SK-N-SH (cell line): ENCODE results near the gene SAXO1. TPM values are rescaled to one million over a fixed set of nuclear protein-coding genes. Genes with fewer than 3 reads are reported as not detected.

Source experiments
- CTCF ChIA-PET: fragments of 300-600, 350-600 bp; formaldehyde crosslinking; extraction: SDS; loops from one replicate; lab custom pipeline; 2021; lab: Yijun Ruan, JAX
- POLR2A ChIA-PET: fragments of 350-600 bp; sonication (Branson Sonifier 250); formaldehyde crosslinking; extraction: SDS; loops from one replicate; lab custom pipeline; 2020; ENCODE audit warnings: antibody characterized with exemption, inconsistent platforms; lab: Yijun Ruan, JAX
- DNase-seq: peaks from one replicate; pipeline ENCODE4 v3.0.0; 2012
- H2AFZ ChIP-seq: fragments of 200-600 bp; sonication (generic); 2 replicates; pipeline ENCODE4 v1.8.1; 2016; ENCODE audit warnings: antibody characterized with exemption, mild to moderate bottlenecking, low read depth
- H3F3A ChIP-seq: fragments of 200-600 bp; sonication (generic); replicated peaks from 2 replicates; pipeline ENCODE3; 2016; ENCODE audit warnings: antibody characterized with exemption, mild to moderate bottlenecking; ENCODE audit not compliant: insufficient read depth
- H3K27ac ChIP-seq, 2 experiments: fragments of 200-500 bp in 1 of 2; fragments of 200-600 bp in 1 of 2; sonication (Bioruptor generic) in 1 of 2; sonication (generic), shearing (Covaris generic) in 1 of 2; 2 replicates each; pipeline versions ENCODE4 v1.5.1 to v1.6.1; 2014 to 2016; ENCODE audit warnings: low read depth in 2 of 2, inconsistent platforms in 1 of 2, low read length in 1 of 2, mild to moderate bottlenecking in 1 of 2, mixed read lengths in 1 of 2
- H3K27me3 ChIP-seq: fragments of 200-600 bp; sonication (generic), shearing (Covaris generic); 2 replicates; pipeline ENCODE4 v1.6.1; 2016; ENCODE audit warnings: mixed run types; ENCODE audit not compliant: insufficient read depth
- H3K36me3 ChIP-seq, 2 experiments: fragments of 200-500 bp in 1 of 2; fragments of 200-600 bp in 1 of 2; sonication (Bioruptor generic) in 1 of 2; sonication (generic) in 1 of 2; replicated peaks in 1 of 2; 2 replicates each; pipeline versions ENCODE3 to v1.5.1; 2014 to 2016; ENCODE audit warnings: low read length in 1 of 2, mild to moderate bottlenecking in 1 of 2; ENCODE audit not compliant: insufficient read depth in 2 of 2, control insufficient read depth in 1 of 2
- H3K4me1 ChIP-seq, 2 experiments: fragments of 200-500 bp in 1 of 2; fragments of 200-600 bp in 1 of 2; sonication (Bioruptor generic) in 1 of 2; sonication (generic), shearing (Covaris generic) in 1 of 2; 2 replicates each; pipeline versions ENCODE4 v1.5.1 to v1.6.1; 2014 to 2016; ENCODE audit warnings: low read depth in 1 of 2, low read length in 1 of 2, mixed run types in 1 of 2; ENCODE audit not compliant: insufficient read depth in 2 of 2, control insufficient read depth in 1 of 2
- H3K4me2 ChIP-seq: fragments of 200-600 bp; sonication (generic), shearing (Covaris generic); 2 replicates; pipeline ENCODE4 v1.6.1; 2017; ENCODE audit warnings: mixed run types
- H3K4me3 ChIP-seq, 2 experiments: fragments of 200-500 bp in 1 of 2; fragments of 200-600 bp in 1 of 2; sonication (Bioruptor generic) in 1 of 2; sonication (generic), shearing (Covaris generic) in 1 of 2; 2 replicates each; pipeline versions ENCODE4 v1.5.1 to v1.8.1; 2014 to 2016; ENCODE audit warnings: low read depth in 2 of 2, inconsistent platforms in 1 of 2, low read length in 1 of 2, mild to moderate bottlenecking in 1 of 2, mixed read lengths in 1 of 2, moderate library complexity in 1 of 2
- H3K79me2 ChIP-seq: fragments of 200-600 bp; sonication (generic); 2 replicates; pipeline ENCODE4 v1.8.1; 2017; ENCODE audit warnings: mild to moderate bottlenecking; ENCODE audit not compliant: insufficient read depth
- H3K9ac ChIP-seq: fragments of 200-600 bp; sonication (generic); 2 replicates; pipeline ENCODE4 v1.6.1; 2017; ENCODE audit warnings: mixed run types
- H3K9me2 ChIP-seq: fragments of 200-600 bp; sonication (generic); 2 replicates; pipeline ENCODE4 v1.6.1; 2017; ENCODE audit warnings: mixed run types
- H3K9me3 ChIP-seq: fragments of 200-600 bp; sonication (generic); 2 replicates; pipeline ENCODE4 v1.6.1; 2017; ENCODE audit warnings: mixed run types, mild to moderate bottlenecking, moderate library complexity
- H4K20me1 ChIP-seq: fragments of 200-600 bp; sonication (generic); 2 replicates; pipeline ENCODE4 v1.6.1; 2017; ENCODE audit warnings: mild to moderate bottlenecking, mixed run types; ENCODE audit not compliant: insufficient read depth
- EP300 ChIP-seq, 2 experiments: IDR thresholded peaks; 2 replicates each; pipeline versions ENCODE4 v1.4.0 to v1.6.1; 2012; ENCODE audit warnings: borderline replicate concordance in 1 of 2, low read depth in 1 of 2, low read length in 1 of 2
- EZH2phosphoT487 ChIP-seq: fragments of 200-600 bp; sonication (generic); IDR thresholded peaks from 2 replicates; pipeline ENCODE4 v1.6.1; 2017; ENCODE audit warnings: low read depth, mixed run types, mild to moderate bottlenecking, antibody characterized with exemption, moderate library complexity, borderline replicate concordance
- FOSL2 ChIP-seq: IDR thresholded peaks from 2 replicates; pipeline ENCODE4 v1.4.0; 2012; ENCODE audit warnings: low read depth, mild to moderate bottlenecking, moderate library complexity, borderline replicate concordance
- FOXJ3 ChIP-seq: sonication (generic); formaldehyde crosslinking; IDR thresholded peaks from 2 replicates; pipeline ENCODE4 v1.5.1; 2020; ENCODE audit warnings: mild to moderate bottlenecking, missing genetic modification reagents
- FOXM1 ChIP-seq: IDR thresholded peaks from 2 replicates; pipeline ENCODE4 v1.4.0; 2012; ENCODE audit warnings: low read depth, mild to moderate bottlenecking
- GABPA ChIP-seq: IDR thresholded peaks from 2 replicates; pipeline ENCODE4 v1.4.0; 2012; ENCODE audit warnings: low read depth, mild to moderate bottlenecking
- GATA2 ChIP-seq: sonication (generic); formaldehyde crosslinking; IDR thresholded peaks from 2 replicates; pipeline ENCODE4 v1.5.0; 2020; ENCODE audit warnings: mild to moderate bottlenecking, missing genetic modification reagents
- IRF3 ChIP-seq: fragments of 150-350 bp; IDR thresholded peaks from 2 replicates; pipeline ENCODE4 v1.6.1; 2016; ENCODE audit warnings: mild to moderate bottlenecking, low read depth, low read length
- JUND ChIP-seq: IDR thresholded peaks from 2 replicates; pipeline ENCODE4 v1.4.0; 2012
- MAX ChIP-seq: IDR thresholded peaks from 2 replicates; pipeline ENCODE4 v1.4.0; 2012; ENCODE audit warnings: low read depth
- MEF2A ChIP-seq: IDR thresholded peaks from 2 replicates; pipeline ENCODE4 v1.4.0; 2012; ENCODE audit warnings: low read depth, borderline replicate concordance
- NRF1 ChIP-seq: IDR thresholded peaks from 2 replicates; pipeline ENCODE4 v1.6.1; 2012; ENCODE audit warnings: low read depth, mild to moderate bottlenecking, low read length
- RCOR1 ChIP-seq: fragments of 150-350 bp; IDR thresholded peaks from 2 replicates; pipeline ENCODE4 v1.6.1; 2017; ENCODE audit warnings: antibody characterized with exemption, low read length
- RFX5 ChIP-seq: IDR thresholded peaks from 2 replicates; pipeline ENCODE4 v1.6.1; 2012; ENCODE audit warnings: mild to moderate bottlenecking, improper control_type of control experiment, low read length
- TCF12 ChIP-seq: IDR thresholded peaks from 2 replicates; pipeline ENCODE4 v1.4.0; 2012
- TEAD4 ChIP-seq: IDR thresholded peaks from 2 replicates; pipeline ENCODE4 v1.4.0; 2012; ENCODE audit warnings: mild to moderate bottlenecking, borderline replicate concordance; ENCODE audit not compliant: insufficient read depth
- USF2 ChIP-seq: fragments of 150-350 bp; IDR thresholded peaks from 2 replicates; pipeline ENCODE4 v1.6.1; 2017; ENCODE audit warnings: antibody characterized with exemption, low read length, low read depth, borderline replicate concordance
- YY1 ChIP-seq: IDR thresholded peaks from 2 replicates; pipeline ENCODE4 v1.4.0; 2012; ENCODE audit warnings: low read depth, mild to moderate bottlenecking
- WGBS: methylation state at CpG from one replicate; pipeline ENCODE4 v1.1.6; 2017; ENCODE audit warnings: low lambda C conversion rate; 5-methylcytosine and 5-hydroxymethylcytosine counted together
- polyA plus RNA-seq, 3 experiments: library from polyadenylated mRNA; depleted of rRNA; stranded (reverse); fragments of >200 nt; gene quantifications; 2 replicates each; pipeline ENCODE4 v1.2.3, GENCODE V29; 2012

Gene SAXO1
- polyA plus RNA-seq, 1 of the 3 experiments (the other 2 are of a cell fraction), result 0.03 TPM

GRCh38 chr9:18925880-18926279 lies 107.1 kb downstream of the SAXO1 start:
- Histone ChIP-seq H3K27me3 (no peaks in the 10 kb centered on the region), H3K36me3 (no peaks in the 10 kb centered on the region), H3K4me1 (peaks cover 7 to 10% of the 10 kb centered on the region in 2 experiments; a peak in 2 of 4 replicates), H3K27ac (no peak overlapping the region), H3K9me2 (no peaks in the 10 kb centered on the region), H3K9me3 (no peaks in the 10 kb centered on the region), H3K4me3 (no peak overlapping the region), H4K20me1 (no peaks in the 10 kb centered on the region), H3K4me2 (no peak overlapping the region), H3K79me2 (no peaks in the 10 kb centered on the region), H2AFZ (no peak overlapping the region), H3K9ac (no peak overlapping the region), H3F3A (no peaks in the 10 kb centered on the region)
- DNase-seq, result no peak
- TF ChIP-seq TCF12 (no peak), MAX (no peak), TEAD4 (no peak), GABPA (no peak), NRF1 (no peak), FOXM1 (no peak), FOSL2 (no peak), FOXJ3 (no peak), EP300 (IDR thresholded peaks at IDR 0.05; ENCODE audit: borderline replicate concordance in 1 of 2, low read depth in 1 of 2, low read length in 1 of 2) (no peak), EZH2phosphoT487 (no peak), JUND (no peak), RCOR1 (no peak), RFX5 (no peak), MEF2A (no peak)
- ChIA-PET CTCF (no interaction called here), POLR2A (no interaction called here)

- no peak overlapping the region for H3K27ac ChIP-seq
- no peak overlapping the region for H2AFZ ChIP-seq
- WGBS, result 89% methylated on average over 6 of the region's 6 CpGs
Observed at GRCh38 chr9:18923671-18924430, 109.2 kb downstream of the SAXO1 start.

More at GRCh38 chr9:18923671-18924430, 109.2 kb downstream of the SAXO1 start:
- no peaks in the 10 kb centered on the region for H3K9me3 ChIP-seq
- H3F3A ChIP-seq, result no peaks in the 10 kb centered on the region
- CTCF ChIA-PET, result interaction anchor here (1.1 to 1.4 kb wide), 2 partner anchors 17 to 54 kb away, joined by 3 to 5 read pairs; no protein-coding TSS in a partner anchor
- no peak overlapping the region for H3K9ac ChIP-seq
- H3K4me3 ChIP-seq, result no peak overlapping the region
- peaks cover 7 to 10% of the 10 kb centered on the region in 2 experiments; a peak in 2 of 4 replicates for H3K4me1 ChIP-seq
- no peak overlapping the region for H3K4me2 ChIP-seq
- no peak for TF ChIP-seq USF2
- no peak for TF ChIP-seq IRF3
- no peak for TF ChIP-seq TCF12
- no peak for TF ChIP-seq YY1
- TF ChIP-seq GATA2 (CRISPR knock-in tag), result no peak
- H3K79me2 ChIP-seq, result no peaks in the 10 kb centered on the region
- no peak for DNase-seq
- POLR2A ChIA-PET, result no interaction called here
- H3K27me3 ChIP-seq, result no peaks in the 10 kb centered on the region
- no peaks in the 10 kb centered on the region for H3K9me2 ChIP-seq
- no peaks in the 10 kb centered on the region for H3K36me3 ChIP-seq
- H4K20me1 ChIP-seq, result no peaks in the 10 kb centered on the region
